CD4-positive, alpha-beta T cell (primary cell): Measurements from ENCODE around the gene FGGY. TPM values are rescaled to one million over a fixed set of nuclear protein-coding genes. Genes with fewer than 3 reads are reported as not detected.

ENCODE experiments used
- ATAC-seq: fragments of 200-7000 bp; cut with Tn5 transposase; one replicate; pipeline ENCODE4 v1.10.0; 2022; ENCODE audit warnings: mild to moderate bottlenecking; ENCODE audit not compliant: poor library complexity
- CTCF ChIA-PET: fragments of 350-600 bp; sonication (Branson Sonifier 250); formaldehyde crosslinking; loops from one replicate; lab custom pipeline; 2021; ENCODE audit warnings: antibody characterized with exemption, inconsistent platforms; lab: Charles Lee
- POLR2A ChIA-PET: fragments of 350-600 bp; sonication (Branson Sonifier 250); formaldehyde crosslinking; loops from one replicate; lab custom pipeline; 2021; ENCODE audit warnings: antibody characterized with exemption, inconsistent platforms; lab: Charles Lee
- DNase-seq, 14 experiments: peaks; one replicate each; pipeline ENCODE4 v3.0.0-alpha.2; 2013 to 2020; ENCODE audit warnings: mixed read lengths in 2 of 14
- H3K27ac ChIP-seq, 2 donors: one replicate each; pipeline versions ENCODE4 v1.5.1 to v1.7.0; 2013; ENCODE audit warnings: low read length in 2 of 2, low read depth in 1 of 2, mild to moderate bottlenecking in 1 of 2
- H3K27me3 ChIP-seq, 2 experiments: 1 replicate in 1 of 2; 2 replicates in 1 of 2; pipeline versions ENCODE4 v1.6.1 to v1.7.0; 2013; ENCODE audit warnings: low read length in 2 of 2, control low read depth in 1 of 2, mild to moderate bottlenecking in 1 of 2, moderate library complexity in 1 of 2; ENCODE audit not compliant: insufficient read depth in 2 of 2, control insufficient read depth in 1 of 2
- H3K36me3 ChIP-seq: one replicate; pipeline ENCODE4 v1.6.1; 2013; ENCODE audit warnings: low read length, control low read depth; ENCODE audit not compliant: insufficient read depth
- H3K4me1 ChIP-seq: one replicate; pipeline ENCODE4 v1.6.1; 2013; ENCODE audit warnings: low read length, control low read depth; ENCODE audit not compliant: insufficient read depth
- H3K4me3 ChIP-seq: one replicate; pipeline ENCODE4 v1.5.1; 2013; ENCODE audit warnings: mild to moderate bottlenecking, low read length, moderate library complexity
- H3K9me3 ChIP-seq, 2 experiments: 1 replicate in 1 of 2; 2 replicates in 1 of 2; pipeline versions ENCODE4 v1.6.1 to v1.7.0; 2013; ENCODE audit warnings: low read length in 2 of 2, mild to moderate bottlenecking in 2 of 2, control low read depth in 1 of 2, moderate library complexity in 1 of 2; ENCODE audit not compliant: control insufficient read depth in 1 of 2, insufficient read depth in 1 of 2
- H3K27ac Mint-ChIP-seq: one replicate; pipeline ENCODE4 v1.8.0; 2020; ENCODE audit warnings: mixed read lengths
- H3K27me3 Mint-ChIP-seq: one replicate; pipeline ENCODE4 v1.8.0; 2021; ENCODE audit warnings: mixed read lengths
- H3K36me3 Mint-ChIP-seq: one replicate; pipeline ENCODE4 v1.8.0; 2021; ENCODE audit warnings: low read depth, mixed read lengths
- H3K4me1 Mint-ChIP-seq: one replicate; pipeline ENCODE4 v1.8.0; 2021; ENCODE audit warnings: low read depth, mixed read lengths
- H3K4me3 Mint-ChIP-seq: one replicate; pipeline ENCODE4 v1.8.0; 2020; ENCODE audit warnings: mild to moderate bottlenecking, mixed read lengths
- H3K9me3 Mint-ChIP-seq: one replicate; pipeline ENCODE4 v1.8.0; 2020; ENCODE audit warnings: mixed read lengths
- CTCF ChIP-seq: fragments of 200-600 bp; IDR thresholded peaks from one replicate; pipeline ENCODE4 v1.8.0; 2022; ENCODE audit warnings: antibody characterized with exemption, mild to moderate bottlenecking
- intact Hi-C, 2 experiments: fragments of 100-400 bp; cut with DNase I in 1 of 2; cut with micrococcal nuclease in 1 of 2; formaldehyde crosslinking; loops; one replicate each; pipeline versions ENCODE4 v1.15.1 to v1.9.0; 2023 to 2025; cut with DNase I, micrococcal nuclease
- total RNA-seq, 174 experiments: library from RNA in 2 of 174; stranded (reverse) in 2 of 174; gene quantifications; one replicate each; pipeline ENCODE4 v1.2.3 and lab custom pipeline; 2021 to 2026

Gene FGGY
- total RNA-seq, 2 experiments from 2014 or later = 9.5 to 10.0 TPM

GRCh38 chr1:59680044-59680443 lies 383.1 kb downstream of the FGGY start:
- DNase-seq (no peak), ATAC-seq (no peak)
- no peak for TF ChIP-seq CTCF
- Mint-ChIP-seq H3K27ac (no peak overlapping the region), H3K9me3 (no peaks in the 10 kb centered on the region), H3K27me3 (no peaks in the 10 kb centered on the region), H3K4me1 (no peaks in the 10 kb centered on the region), H3K4me3 (no peak overlapping the region), H3K36me3 (no peaks in the 10 kb centered on the region)
- H3K9me3 ChIP-seq = no peaks in the 10 kb centered on the region
- intact Hi-C loops = no loop called here
- no peak overlapping the region for H3K27ac ChIP-seq
- H3K4me3 ChIP-seq = no peak overlapping the region
- no peaks in the 10 kb centered on the region for H3K36me3 ChIP-seq
- H3K27me3 ChIP-seq = no peaks in the 10 kb centered on the region
- no peaks in the 10 kb centered on the region for H3K4me1 ChIP-seq
- POLR2A ChIA-PET = no interaction called here
- CTCF ChIA-PET = interaction anchor here (0.6 kb wide), 1 partner anchor 11 kb away, joined by 3 read pairs; no protein-coding TSS in a partner anchor

GRCh38 chr1:59682396-59683080 lies 385.6 kb downstream of the FGGY start:
- Mint-ChIP-seq H3K27me3 (no peaks in the 10 kb centered on the region), H3K27ac (no peak overlapping the region), H3K4me3 (no peak overlapping the region), H3K4me1 (no peaks in the 10 kb centered on the region), H3K36me3 (no peaks in the 10 kb centered on the region), H3K9me3 (no peaks in the 10 kb centered on the region)
- ATAC-seq = no peak
- no peaks in the 10 kb centered on the region for H3K36me3 ChIP-seq
- TF ChIP-seq CTCF = no peak
- CTCF ChIA-PET = no interaction called here
- POLR2A ChIA-PET = no interaction called here
- intact Hi-C loops = no loop called here
- DNase-seq = peak in 2 of 14 experiments; percentile 19 to 37
- no peak overlapping the region for H3K4me3 ChIP-seq
- H3K27ac ChIP-seq = no peak overlapping the region
- H3K9me3 ChIP-seq = no peaks in the 10 kb centered on the region
- no peaks in the 10 kb centered on the region for H3K4me1 ChIP-seq
- no peaks in the 10 kb centered on the region for H3K27me3 ChIP-seq

GRCh38 chr1:59683197-59683596 lies 386.3 kb downstream of the FGGY start:
- H3K4me1 Mint-ChIP-seq = no peaks in the 10 kb centered on the region
- no peak for TF ChIP-seq CTCF
- intact Hi-C loops = no loop called here
- no peaks in the 10 kb centered on the region for H3K9me3 Mint-ChIP-seq
- H3K4me1 ChIP-seq = no peaks in the 10 kb centered on the region
- no peak overlapping the region for H3K27ac Mint-ChIP-seq
- ChIA-PET CTCF (no interaction called here), POLR2A (no interaction called here)
- H3K9me3 ChIP-seq = no peaks in the 10 kb centered on the region
- no peaks in the 10 kb centered on the region for H3K27me3 Mint-ChIP-seq
- H3K4me3 Mint-ChIP-seq = no peak overlapping the region
- no peaks in the 10 kb centered on the region for H3K36me3 ChIP-seq
- H3K36me3 Mint-ChIP-seq = no peaks in the 10 kb centered on the region
- no peak overlapping the region for H3K27ac ChIP-seq
- ATAC-seq (no peak), DNase-seq (no peak)
- H3K27me3 ChIP-seq = no peaks in the 10 kb centered on the region
- H3K4me3 ChIP-seq = no peak overlapping the region
